22Rv1 (cell line): ENCODE data around the gene SYNPO2.

Source experiments
- CTCF ChIP-seq: fragments of 450-650 bp; IDR thresholded peaks from 2 replicates; pipeline ENCODE4 v1.5.1; 2017; ENCODE audit warnings: mild to moderate bottlenecking
- ZFX ChIP-seq: fragments of 450-650 bp; IDR thresholded peaks from 2 replicates; pipeline ENCODE4 v1.6.1; 2017; ENCODE audit warnings: antibody characterized with exemption, borderline replicate concordance

- no peak for TF ChIP-seq ZFX
- no peak for TF ChIP-seq CTCF
Measured at GRCh38 chr4:118910221-118910620, 21.6 kb downstream of the SYNPO2 start.
